Body of pancreas (tissue), 4 donors: ENCODE results near the gene ELK4. TPM values are rescaled to one million over a fixed set of nuclear protein-coding genes. Genes with fewer than 3 reads are reported as not detected.

ENCODE experiments used
- ATAC-seq: fragments of 150-250 bp; one replicate; pipeline ENCODE4 v1.9.1; 2016
- DNase-seq, 4 donors: peaks; one replicate each; pipeline ENCODE4 v3.0.0-alpha.2; 2019
- H3K27ac ChIP-seq, 4 donors: fragments of 200-600 bp; sonication (generic); 1 replicate in 3 of 4; 2 replicates in 1 of 4; pipeline versions ENCODE4 v1.5.1 to v1.6.1; 2016 to 2019; ENCODE audit warnings: mild to moderate bottlenecking in 1 of 4, mixed read lengths in 1 of 4, moderate library complexity in 1 of 4
- H3K27me3 ChIP-seq, 2 donors: fragments of 200-600 bp; sonication (generic); one replicate each; pipeline ENCODE4 v1.6.0; 2016; ENCODE audit warnings: mild to moderate bottlenecking in 1 of 2
- H3K36me3 ChIP-seq, 2 donors: fragments of 200-600 bp; sonication (generic); replicated peaks in 1 of 2; 2 replicates each; pipeline ENCODE4 v1.5.1; 2016; ENCODE audit warnings: low read depth in 2 of 2; ENCODE audit not compliant: insufficient read depth in 1 of 2
- H3K4me1 ChIP-seq: fragments of 200-600 bp; sonication (generic); one replicate; pipeline ENCODE4 v1.6.0; 2016
- H3K4me3 ChIP-seq, 2 donors: fragments of 200-600 bp; sonication (generic); 1 replicate in 1 of 2; 2 replicates in 1 of 2; pipeline ENCODE4 v1.5.1; 2016 to 2019
- H3K9me3 ChIP-seq, 3 donors: fragments of 200-600 bp; sonication (generic); 1 replicate in 2 of 3; 2 replicates in 1 of 3; pipeline ENCODE4 v1.5.1; 2016
- POLR2A ChIP-seq, 3 donors: fragments of 450-650 bp; IDR thresholded peaks; one replicate each; pipeline ENCODE4 v1.6.1; 2016; ENCODE audit warnings: antibody characterized with exemption in 3 of 3, mild to moderate bottlenecking in 2 of 3
- whole genome bisulfite sequencing, 2 donors: methylation state at CpG; one replicate each; pipeline ENCODE4 v1.1.5; 2017; 5-methylcytosine and 5-hydroxymethylcytosine counted together
- intact Hi-C: fragments of 100-400 bp; cut with DNase I; formaldehyde crosslinking; loops from one replicate; pipeline ENCODE4 v1.15.1; 2023
- total RNA-seq, 2 donors: library from RNA; depleted of rRNA; stranded (reverse); fragments of >200 nt; gene quantifications; one replicate each; pipeline ENCODE4 v1.1.0, GENCODE V29; 2016
- TF ChIP-seq, protein P1 (sequence below), 7 experiments: fragments of 450-650 bp in 4 of 7; fragments of 200-600 bp in 3 of 7; sonication (generic) in 3 of 7; IDR thresholded peaks; one replicate each; pipeline ENCODE4 v1.5.1; 2016 to 2019; ENCODE audit warnings: antibody characterized with exemption in 7 of 7

Gene ELK4
- total RNA-seq, 2 donors from 2014 or later: 16.6 to 17.8 TPM

DNA sequence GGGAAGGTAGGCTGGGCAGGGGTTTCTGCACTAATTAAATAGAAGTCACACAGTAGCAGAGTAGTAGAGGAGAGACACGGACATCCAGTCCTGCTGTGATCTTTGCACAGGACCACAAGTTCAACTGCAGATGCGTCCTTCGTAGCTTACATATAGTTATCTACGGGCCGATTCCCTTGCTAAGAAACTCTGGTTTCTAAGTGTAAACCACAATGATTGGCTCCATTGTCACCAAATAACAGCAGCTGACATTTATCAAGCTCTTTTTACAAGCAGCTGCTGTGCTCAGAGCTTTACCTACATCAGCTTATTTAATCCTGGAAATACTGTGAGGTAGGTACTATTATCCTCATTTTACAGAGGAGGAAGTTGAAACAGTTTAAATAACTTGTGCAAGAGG is 45.4 kb upstream of the ELK4 start:
- H3K4me3 ChIP-seq: no peak overlapping the region
- no peaks in the 10 kb centered on the region for H3K36me3 ChIP-seq
- WGBS, 2 donors: 67 to 75% methylated on average over 5 of the region's 5 CpGs
- H3K9me3 ChIP-seq: no peaks in the 10 kb centered on the region
- no peak overlapping the region for H3K27ac ChIP-seq
- TF ChIP-seq, protein P1, sequence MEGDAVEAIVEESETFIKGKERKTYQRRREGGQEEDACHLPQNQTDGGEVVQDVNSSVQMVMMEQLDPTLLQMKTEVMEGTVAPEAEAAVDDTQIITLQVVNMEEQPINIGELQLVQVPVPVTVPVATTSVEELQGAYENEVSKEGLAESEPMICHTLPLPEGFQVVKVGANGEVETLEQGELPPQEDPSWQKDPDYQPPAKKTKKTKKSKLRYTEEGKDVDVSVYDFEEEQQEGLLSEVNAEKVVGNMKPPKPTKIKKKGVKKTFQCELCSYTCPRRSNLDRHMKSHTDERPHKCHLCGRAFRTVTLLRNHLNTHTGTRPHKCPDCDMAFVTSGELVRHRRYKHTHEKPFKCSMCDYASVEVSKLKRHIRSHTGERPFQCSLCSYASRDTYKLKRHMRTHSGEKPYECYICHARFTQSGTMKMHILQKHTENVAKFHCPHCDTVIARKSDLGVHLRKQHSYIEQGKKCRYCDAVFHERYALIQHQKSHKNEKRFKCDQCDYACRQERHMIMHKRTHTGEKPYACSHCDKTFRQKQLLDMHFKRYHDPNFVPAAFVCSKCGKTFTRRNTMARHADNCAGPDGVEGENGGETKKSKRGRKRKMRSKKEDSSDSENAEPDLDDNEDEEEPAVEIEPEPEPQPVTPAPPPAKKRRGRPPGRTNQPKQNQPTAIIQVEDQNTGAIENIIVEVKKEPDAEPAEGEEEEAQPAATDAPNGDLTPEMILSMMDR (IDR thresholded peaks at IDR 0.05): no peak
- TF ChIP-seq POLR2A (IDR thresholded peaks at IDR 0.05): no peak
- DNase-seq (no peak), ATAC-seq (no peak)
- peaks cover 13% of the 10 kb centered on the region for H3K4me1 ChIP-seq
- intact Hi-C loops: no loop called here
- no peaks in the 10 kb centered on the region for H3K27me3 ChIP-seq

DNA sequence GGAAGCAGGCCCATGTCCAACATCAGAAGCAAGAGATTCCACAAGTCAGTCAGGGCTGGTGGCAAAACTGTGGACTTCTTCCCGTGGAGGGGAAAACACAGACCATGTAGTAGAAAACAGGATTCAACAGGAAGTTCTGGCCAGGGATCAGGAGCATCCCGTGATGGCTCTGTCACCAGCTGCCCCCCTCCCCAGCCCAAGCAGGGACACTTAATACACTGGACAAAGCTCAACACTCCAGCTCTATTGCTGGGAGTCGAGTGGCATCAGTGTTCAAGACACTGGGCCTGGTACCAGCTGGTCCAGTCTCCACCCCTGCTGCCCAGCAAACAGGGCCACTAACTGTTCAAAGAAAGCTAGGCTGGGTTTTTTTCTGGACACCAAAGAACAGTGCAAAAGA is 44.8 kb upstream of the ELK4 start:
- no peak for DNase-seq
- no peaks in the 10 kb centered on the region for H3K27me3 ChIP-seq
- ATAC-seq: no peak
- no peak overlapping the region for H3K27ac ChIP-seq
- intact Hi-C loops: no loop called here
- 56 to 77% methylated on average over 3 of the region's 3 CpGs for WGBS, 2 donors
- H3K36me3 ChIP-seq: no peaks in the 10 kb centered on the region
- TF ChIP-seq POLR2A (IDR thresholded peaks at IDR 0.05): no peak
- TF ChIP-seq, protein P1 (IDR thresholded peaks at IDR 0.05): no peak
- H3K4me1 ChIP-seq: peaks cover 13% of the 10 kb centered on the region
- no peaks in the 10 kb centered on the region for H3K9me3 ChIP-seq
- H3K4me3 ChIP-seq: no peak overlapping the region

DNA sequence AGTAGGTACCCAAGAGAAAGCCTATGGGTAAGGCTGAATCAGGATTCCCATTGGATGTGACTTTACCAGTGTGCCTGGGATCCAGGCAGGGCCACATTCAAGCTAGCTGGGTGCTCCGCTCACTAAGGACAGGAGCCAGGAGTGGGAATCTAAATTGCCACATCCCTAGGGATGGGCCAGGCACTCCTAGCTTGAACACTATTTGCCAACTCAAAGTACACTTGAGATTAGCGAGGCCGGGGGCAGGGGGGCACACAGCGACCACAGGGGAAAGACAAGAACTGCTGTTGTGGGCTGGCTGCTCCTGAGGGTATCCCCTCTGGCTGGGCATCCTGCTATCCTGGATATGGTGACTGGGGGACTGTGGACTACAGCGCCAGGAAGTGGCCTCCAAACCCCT is 44.2 kb upstream of the ELK4 start:
- no peak overlapping the region for H3K27ac ChIP-seq
- H3K27me3 ChIP-seq: no peaks in the 10 kb centered on the region
- no peak for ATAC-seq
- no peaks in the 10 kb centered on the region for H3K36me3 ChIP-seq
- intact Hi-C loops: no loop called here
- H3K4me3 ChIP-seq: no peak overlapping the region
- H3K4me1 ChIP-seq: peaks cover 17% of the 10 kb centered on the region
- DNase-seq: no peak
- 63 to 80% methylated on average over 3 to 5 of the region's 5 CpGs for WGBS, 2 donors
- TF ChIP-seq, protein P1 (IDR thresholded peaks at IDR 0.05): no peak
- no peak for TF ChIP-seq POLR2A (IDR thresholded peaks at IDR 0.05)
- H3K9me3 ChIP-seq: no peaks in the 10 kb centered on the region

DNA sequence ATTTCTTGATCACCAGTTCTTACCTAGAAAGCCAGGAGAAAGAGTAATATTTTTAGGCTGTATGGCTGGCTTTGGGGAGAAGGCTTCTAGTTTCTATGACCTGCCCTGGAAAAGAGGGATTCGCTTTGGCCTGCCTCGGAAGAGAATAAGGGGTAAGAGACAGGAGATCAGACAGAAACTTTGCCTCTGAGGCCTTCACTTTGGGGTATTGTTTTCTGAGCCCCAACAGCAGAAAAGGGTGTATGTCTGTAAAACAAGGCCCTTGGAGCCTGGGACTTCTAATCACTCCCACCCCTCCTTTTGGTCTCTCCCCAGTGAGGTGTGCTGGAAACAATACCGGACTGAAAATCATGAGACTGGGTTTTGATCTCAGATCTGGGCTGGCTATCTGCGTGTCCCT is 43.4 kb upstream of the ELK4 start:
- no peaks in the 10 kb centered on the region for H3K9me3 ChIP-seq
- no peak for ATAC-seq
- no peaks in the 10 kb centered on the region for H3K27me3 ChIP-seq
- 94 to 95% methylated on average over 4 of the region's 4 CpGs for WGBS, 2 donors
- TF ChIP-seq, protein P1 (IDR thresholded peaks at IDR 0.05): no peak
- TF ChIP-seq POLR2A (IDR thresholded peaks at IDR 0.05): no peak
- intact Hi-C loops: no loop called here
- H3K4me3 ChIP-seq: no peak overlapping the region
- H3K27ac ChIP-seq: no peak overlapping the region
- H3K36me3 ChIP-seq: no peaks in the 10 kb centered on the region
- H3K4me1 ChIP-seq: peaks cover 21% of the 10 kb centered on the region
- DNase-seq: no peak

DNA sequence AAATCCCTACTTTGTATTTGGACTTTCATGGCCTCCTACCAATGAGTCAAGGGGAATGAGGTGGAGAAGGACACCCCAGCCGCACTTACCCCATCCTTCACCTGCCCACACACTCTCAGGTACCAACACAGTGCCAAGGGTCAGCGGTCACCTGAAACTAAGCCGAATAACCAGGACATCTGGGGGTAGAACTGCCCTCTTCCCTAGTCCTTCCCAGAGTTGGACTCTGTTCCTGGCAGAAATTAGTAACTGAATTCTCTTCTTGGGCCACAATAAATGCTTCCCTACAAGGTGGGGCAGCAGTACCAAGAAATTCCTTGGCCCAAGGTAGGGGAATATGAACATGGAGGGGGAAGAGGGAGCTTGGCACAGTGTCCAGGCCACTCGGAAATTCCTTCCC is 41.2 kb upstream of the ELK4 start:
- ATAC-seq (no peak), DNase-seq (no peak)
- Histone ChIP-seq H3K36me3 (no peaks in the 10 kb centered on the region), H3K27ac (no peak overlapping the region), H3K27me3 (no peaks in the 10 kb centered on the region), H3K9me3 (no peaks in the 10 kb centered on the region), H3K4me1 (peaks cover 12% of the 10 kb centered on the region), H3K4me3 (no peak overlapping the region)
- WGBS, 2 donors: 71 to 79% methylated on average over 4 of the region's 4 CpGs
- TF ChIP-seq POLR2A (IDR thresholded peaks at IDR 0.05): no peak
- TF ChIP-seq, protein P1 (IDR thresholded peaks at IDR 0.05): no peak
- intact Hi-C loops: no loop called here
